GM19397 (cell line): ENCODE data around the gene SLC9B1.
"Not testable (repeated sequence)": the region's sequence is repeated elsewhere in the genome, so short reads cannot be mapped to it uniquely, and the experiment has no call there.

Experiments
- ATAC-seq: cut with Tn5 transposase; IDR thresholded peaks from one replicate; pipeline ENCODE4 v1.9.1; 2021; ENCODE audit warnings: mild to moderate bottlenecking, moderate library complexity; ENCODE audit not compliant: unreplicated experiment

SLC9B1 gene

GRCh38 chr4:103011378-103012025, 8.0 kb downstream of the SLC9B1 start:
- ATAC-seq, result no peak

- ATAC-seq, result no peak
These were observed 8.7 kb downstream of the SLC9B1 start for GRCh38 chr4:103010804-103011203.

- ATAC-seq, result peak; percentile 67
These were observed 10.4 kb downstream of the SLC9B1 start for GRCh38 chr4:103008875-103009729.

DNA sequence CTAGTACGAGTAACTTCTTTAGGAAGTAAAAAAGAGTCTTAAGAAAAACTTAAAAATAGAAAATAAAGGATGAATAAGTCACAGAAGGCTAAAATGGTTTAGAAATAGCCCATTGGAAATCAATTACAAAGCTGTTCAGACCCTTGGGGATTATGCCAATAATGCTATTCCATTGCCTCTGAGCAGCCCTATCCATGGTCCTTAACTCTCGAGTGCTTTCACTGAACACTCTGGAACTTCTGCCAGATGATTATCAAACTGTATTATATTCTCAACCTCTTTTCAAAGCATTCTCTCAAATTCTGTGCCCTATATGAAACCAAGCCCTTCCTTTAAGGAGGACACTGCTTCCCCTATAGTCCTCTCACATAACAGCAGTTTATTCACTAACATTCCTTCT, 17.0 kb downstream of the SLC9B1 start:
- ATAC-seq, result no peak

DNA sequence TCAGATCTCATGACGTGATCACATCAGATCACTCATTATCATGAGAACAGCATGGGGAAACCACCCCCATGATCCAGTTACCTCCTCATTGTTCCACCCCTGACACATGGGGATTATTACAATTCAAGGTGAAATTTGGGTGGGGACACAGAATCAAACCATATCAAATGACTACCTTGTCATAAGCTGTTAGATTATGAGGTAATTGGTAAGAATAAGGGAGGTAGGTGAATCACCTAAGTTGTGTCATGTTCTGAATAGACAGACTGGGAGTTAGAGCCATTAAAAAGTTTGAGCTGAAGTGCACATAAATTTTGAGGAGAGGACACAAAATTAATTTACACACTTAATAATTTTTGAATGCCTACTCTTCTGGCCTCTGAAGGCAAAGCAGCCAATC, 24.7 kb downstream of the SLC9B1 start:
- ATAC-seq, result no peak

DNA sequence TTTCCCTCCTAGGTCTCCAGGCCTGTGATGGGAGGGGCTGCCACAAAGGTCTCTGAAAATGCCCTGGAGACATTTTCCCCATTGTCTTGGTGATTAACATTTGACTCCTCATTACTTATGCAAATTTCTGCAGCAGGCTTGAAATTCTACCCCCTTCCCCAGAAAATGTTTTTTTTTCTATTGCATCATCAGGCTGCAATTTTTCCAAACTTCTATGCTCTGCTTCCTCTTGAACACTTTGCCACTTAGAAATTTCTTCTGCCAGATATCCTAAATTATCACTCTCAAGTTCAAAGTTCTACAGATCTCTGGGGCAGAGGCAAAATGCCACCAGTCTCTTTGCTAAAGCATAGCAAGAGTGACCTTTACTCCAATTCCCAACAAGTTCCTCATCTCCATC, 25.5 kb downstream of the SLC9B1 start:
- ATAC-seq, result not testable (repeated sequence)

DNA sequence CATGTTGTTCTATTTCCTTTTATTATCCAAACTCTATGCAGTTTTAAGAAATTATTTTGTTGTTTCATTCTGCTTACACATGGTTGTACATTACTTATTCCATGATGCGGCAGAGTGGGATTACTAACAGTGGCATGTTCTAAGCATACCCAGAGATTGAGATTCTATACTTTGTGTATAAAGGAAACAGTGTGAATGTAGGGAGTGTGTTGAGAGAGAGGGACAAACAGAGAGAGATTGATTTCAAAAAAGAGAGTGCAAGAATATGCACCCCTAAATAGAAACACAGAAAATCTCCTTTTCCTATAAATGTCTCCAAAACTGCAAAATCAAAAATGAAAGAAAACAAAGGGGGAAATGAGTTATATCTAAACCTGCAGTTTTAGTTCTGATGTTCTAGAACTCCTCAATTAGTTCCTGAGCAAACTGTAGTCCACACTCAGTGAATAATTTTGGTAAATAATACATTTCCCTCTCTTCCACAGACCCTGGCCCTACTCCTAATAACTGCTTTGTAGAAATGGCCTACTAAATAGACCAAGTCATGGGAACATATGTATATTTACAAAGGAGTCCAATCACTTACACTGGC, 31.0 kb downstream of the SLC9B1 start:
- ATAC-seq, result no peak

- ATAC-seq, result no peak
These were observed 38.5 kb downstream of the SLC9B1 start for GRCh38 chr4:102981005-102981404.

DNA sequence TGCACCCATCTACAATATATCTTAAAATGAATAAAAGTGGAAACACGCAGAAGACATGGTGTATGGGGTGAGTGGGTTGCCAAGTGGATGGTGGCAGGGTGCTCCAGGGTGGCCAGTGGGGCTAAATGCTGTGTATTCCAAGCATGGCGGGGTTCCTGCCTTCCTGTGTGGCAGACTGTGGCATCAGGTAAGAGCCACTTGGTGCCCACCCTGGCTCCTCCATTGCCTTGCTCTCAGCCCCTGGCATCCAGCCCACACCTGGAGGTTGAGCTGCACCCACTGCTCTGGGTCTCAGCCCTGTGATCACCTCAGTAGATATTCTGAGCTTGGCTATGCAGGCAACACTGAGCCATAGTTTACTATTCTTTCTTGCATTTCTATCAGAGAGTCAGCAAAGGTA, 57.7 kb downstream of the SLC9B1 start:
- not testable (repeated sequence) for ATAC-seq

GRCh38 chr4:102959496-102959895, 60.0 kb downstream of the SLC9B1 start:
- ATAC-seq, result no peak

- ATAC-seq, result no peak
These were observed 74.4 kb downstream of the SLC9B1 start for GRCh38 chr4:102945066-102945465.

DNA sequence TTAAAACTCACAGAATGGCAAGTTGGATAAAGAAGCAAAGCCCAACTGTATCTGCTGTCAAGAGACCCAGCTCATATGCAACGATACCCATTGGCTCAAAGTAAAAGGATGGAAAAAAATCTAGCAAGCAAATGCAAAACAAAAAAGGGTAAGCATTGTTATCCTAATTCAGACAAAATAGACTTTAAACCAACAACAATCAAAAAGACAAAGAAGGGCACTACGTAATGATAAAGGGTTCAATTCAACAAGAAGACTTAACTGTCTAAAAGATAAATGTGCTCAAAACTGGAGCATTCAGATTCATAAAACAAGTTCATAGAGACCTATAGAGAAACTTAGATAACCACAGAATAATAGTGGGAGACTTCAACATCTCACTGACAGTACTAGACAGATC, 81.4 kb downstream of the SLC9B1 start:
- not testable (repeated sequence) for ATAC-seq

DNA sequence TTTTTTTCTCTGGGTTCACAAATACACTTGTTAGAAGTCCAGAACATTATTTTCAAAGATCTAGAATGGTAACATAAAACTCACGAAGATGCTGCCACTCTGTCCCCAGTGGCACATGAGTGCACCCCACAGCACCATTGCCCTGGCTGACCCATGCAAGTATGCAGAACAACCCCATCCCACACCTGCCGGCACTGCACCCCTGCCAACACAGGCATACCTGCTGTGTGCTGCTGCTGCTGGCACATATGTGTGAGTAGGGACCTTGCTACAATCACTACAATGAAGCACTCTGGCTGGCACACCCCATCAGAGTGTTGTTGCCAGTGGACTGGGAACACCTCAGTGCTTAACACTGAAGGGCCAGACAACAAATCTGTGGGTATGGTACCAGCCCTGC, 83.8 kb downstream of the SLC9B1 start:
- no peak for ATAC-seq

DNA sequence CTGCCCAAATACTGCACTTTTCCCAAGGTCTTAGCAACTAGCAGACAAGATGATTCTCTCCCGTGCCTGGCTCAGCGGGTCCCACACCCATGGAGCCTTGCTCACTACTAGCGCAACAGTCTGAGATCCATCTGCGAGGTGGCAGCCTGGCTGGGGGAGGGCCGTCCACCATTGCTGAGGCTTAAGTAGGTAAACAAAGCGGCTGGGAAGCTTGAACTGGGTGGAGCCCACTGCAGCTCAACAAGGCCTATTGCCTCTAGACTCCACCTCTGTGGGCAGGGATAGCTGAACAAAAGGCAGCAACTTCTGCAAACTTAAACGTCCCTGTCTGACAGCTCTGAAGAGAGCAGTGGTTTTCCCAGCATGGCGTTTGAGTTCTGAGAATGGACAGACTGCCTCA, 99.8 kb downstream of the SLC9B1 start:
- not testable (repeated sequence) for ATAC-seq

GRCh38 chr4:102918859-102919258, 100.6 kb downstream of the SLC9B1 start:
- no peak for ATAC-seq

- no peak for ATAC-seq
These were observed 117.7 kb downstream of the SLC9B1 start for GRCh38 chr4:102901804-102902203.

GRCh38 chr4:102897610-102898009, 121.9 kb downstream of the SLC9B1 start:
- not testable (repeated sequence) for ATAC-seq

DNA sequence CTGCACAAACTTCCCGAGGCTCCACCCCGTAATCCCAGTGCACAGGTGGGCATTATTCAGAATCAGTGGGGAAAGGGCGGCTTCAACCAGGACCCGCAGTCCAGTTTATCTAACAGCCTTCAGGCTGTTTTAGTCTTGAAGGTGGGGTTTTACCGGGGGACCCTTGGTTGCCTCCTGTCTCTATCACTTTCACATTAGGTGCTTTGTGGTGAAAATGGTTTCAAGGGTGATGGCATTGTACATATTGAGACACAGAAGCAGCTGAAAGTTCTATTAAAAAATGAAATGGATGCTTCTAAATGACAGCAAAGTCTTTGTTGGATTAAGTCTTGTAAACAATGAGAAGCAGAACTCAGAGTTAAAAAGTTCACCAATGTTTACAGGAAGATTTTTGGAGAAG, 123.0 kb downstream of the SLC9B1 start:
- not testable (repeated sequence) for ATAC-seq

- not testable (repeated sequence) for ATAC-seq
These were observed 129.6 kb downstream of the SLC9B1 start for GRCh38 chr4:102889866-102890265.

DNA sequence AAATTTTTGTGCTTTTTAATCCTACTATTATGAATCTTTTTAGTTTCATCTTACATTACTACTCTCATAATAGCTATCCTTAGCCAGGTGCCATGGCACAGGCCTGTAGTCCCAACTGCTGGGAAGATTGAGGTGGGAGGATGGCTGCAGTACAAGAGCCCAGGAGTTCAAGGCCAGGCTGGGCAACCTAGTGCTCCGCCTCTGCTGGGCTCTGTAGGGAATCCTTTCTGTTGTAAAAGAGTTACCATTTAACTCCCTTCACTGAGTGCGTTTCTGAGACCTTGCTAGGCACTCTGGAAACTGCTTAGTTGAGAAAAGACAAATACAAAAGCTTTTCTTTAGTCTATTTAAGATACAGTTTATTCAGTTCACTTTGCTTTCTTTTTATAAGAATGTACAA, 130.9 kb downstream of the SLC9B1 start:
- ATAC-seq, result not testable (repeated sequence)

DNA sequence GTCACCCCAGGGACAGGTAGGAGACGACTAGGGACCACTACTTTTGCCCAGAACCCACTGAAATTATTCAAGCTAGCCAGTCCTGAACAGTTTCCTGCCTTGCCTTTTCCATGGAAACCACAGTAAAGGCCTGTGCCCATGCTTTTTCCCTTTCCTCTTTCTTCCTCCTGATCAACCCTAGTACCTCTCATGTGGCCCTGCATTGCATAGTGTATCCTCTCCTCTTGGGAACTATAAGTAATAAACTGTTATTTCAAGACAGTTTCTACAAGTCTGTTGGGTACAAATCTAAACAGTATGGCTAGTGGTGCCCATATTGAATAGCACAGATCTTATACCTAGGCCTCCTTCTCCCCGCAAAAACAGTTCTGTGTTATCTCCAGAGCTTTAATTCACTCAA, 136.2 kb downstream of the SLC9B1 start:
- ATAC-seq, result no peak

- ATAC-seq, result no peak
These were observed 138.2 kb downstream of the SLC9B1 start for GRCh38 chr4:102881343-102881742.
